ENCODE results near the gene CKAP2. TPM values are rescaled to one million over a fixed set of nuclear protein-coding genes. Genes with fewer than 3 reads are reported as not detected.

The CKAP2 gene
- total RNA-seq, 2 experiments from 2014 or later = 63.7 to 71.7 TPM

- H3K27ac Mint-ChIP-seq = no peak overlapping the region
- no peak overlapping the region for H3K4me3 Mint-ChIP-seq
- DNase-seq = no peak
- no peaks in the 10 kb centered on the region for H3K27me3 Mint-ChIP-seq
- ATAC-seq = no peak
- H3K4me1 Mint-ChIP-seq = peaks cover 20% of the 10 kb centered on the region
- no peaks in the 10 kb centered on the region for H3K9me3 Mint-ChIP-seq (ENCODE audit: low read depth)
- CTCF ChIA-PET = no interaction called here
- H3K36me3 Mint-ChIP-seq = peaks cover 14% of the 10 kb centered on the region
Observed at GRCh38 chr13:52446265-52446664, 9.0 kb upstream of the CKAP2 start.

GRCh38 chr13:52447354-52447753 is 7.9 kb upstream of the CKAP2 start:
- Mint-ChIP-seq H3K4me1 (peaks cover 22% of the 10 kb centered on the region), H3K27me3 (no peaks in the 10 kb centered on the region), H3K36me3 (peaks cover 10% of the 10 kb centered on the region), H3K4me3 (no peak overlapping the region), H3K9me3 (ENCODE audit: low read depth) (no peaks in the 10 kb centered on the region), H3K27ac (no peak overlapping the region)
- CTCF ChIA-PET = interaction anchor here (1.4 kb wide), 1 partner anchor 103 kb away, joined by 5 read pairs; no protein-coding TSS in a partner anchor
- DNase-seq = no peak
- no peak for ATAC-seq

- H3K9me3 Mint-ChIP-seq (ENCODE audit: low read depth) = no peaks in the 10 kb centered on the region
- no peak for DNase-seq
- H3K27ac Mint-ChIP-seq = no peak overlapping the region
- H3K4me3 Mint-ChIP-seq = no peak overlapping the region
- H3K4me1 Mint-ChIP-seq = peaks cover 23% of the 10 kb centered on the region
- peaks cover 9% of the 10 kb centered on the region for H3K36me3 Mint-ChIP-seq
- no peaks in the 10 kb centered on the region for H3K27me3 Mint-ChIP-seq
- ATAC-seq = no peak
- CTCF ChIA-PET = interaction anchor here (0.9 to 1.4 kb wide), 2 partner anchors 104 to 254 kb away, joined by 3 to 5 read pairs; no protein-coding TSS in a partner anchor
Observed at GRCh38 chr13:52447815-52448552, 7.3 kb upstream of the CKAP2 start.

- peak overlapping the region; percentile 93 for H3K27ac Mint-ChIP-seq
- peaks cover 37% of the 10 kb centered on the region for H3K4me1 Mint-ChIP-seq
- no peak for DNase-seq
- no peak for ATAC-seq
- H3K9me3 Mint-ChIP-seq (ENCODE audit: low read depth) = no peaks in the 10 kb centered on the region
- CTCF ChIA-PET = interaction anchor here (0.9 to 2.9 kb wide), 14 partner anchors 9 to 635 kb away, joined by 3 to 24 read pairs (median 11); partner anchors contain the start of genes ALG11 and SUGT1
- H3K4me3 Mint-ChIP-seq = peak overlapping the region; percentile 87
- H3K36me3 Mint-ChIP-seq = peaks cover 10% of the 10 kb centered on the region
- no peaks in the 10 kb centered on the region for H3K27me3 Mint-ChIP-seq
Observed at GRCh38 chr13:52449331-52450011, 5.8 kb upstream of the CKAP2 start.

- peaks cover 41% of the 10 kb centered on the region for H3K4me1 Mint-ChIP-seq
- H3K27ac Mint-ChIP-seq = peak within 1 kb of the TSS; percentile 93
- peak; percentile 83 for ATAC-seq
- DNase-seq = peak; percentile 95
- H3K27me3 Mint-ChIP-seq = peaks cover under 1% of the 10 kb centered on the region
- CTCF ChIA-PET = interaction anchor here (0.6 to 2.9 kb wide), 32 partner anchors 9 to 636 kb away, joined by 3 to 24 read pairs (median 6); partner anchors contain the start of genes ALG11, NEK5 and SUGT1
- peaks cover 10% of the 10 kb centered on the region for H3K36me3 Mint-ChIP-seq
- no peaks in the 10 kb centered on the region for H3K9me3 Mint-ChIP-seq (ENCODE audit: low read depth)
- H3K4me3 Mint-ChIP-seq = peak within 1 kb of the TSS; percentile 87
Observed at GRCh38 chr13:52450012-52450792, 5.1 kb upstream of the CKAP2 start, which contains the start of gene VPS36. Gene VPS36, minus strand, starts transcription at chr13:52450634. Its CDS starts 40 bp downstream, at chr13:52450594.

- peaks cover 12% of the 10 kb centered on the region for H3K36me3 Mint-ChIP-seq
- CTCF ChIA-PET = interaction anchor here (0.6 to 2.9 kb wide), 29 partner anchors 9 to 637 kb away, joined by 3 to 24 read pairs (median 7); partner anchors contain the start of genes ALG11, NEK5 and SUGT1
- peaks cover 2% of the 10 kb centered on the region for H3K27me3 Mint-ChIP-seq
- no peak for ATAC-seq
- DNase-seq = no peak
- peak overlapping the region; percentile 87 for H3K4me3 Mint-ChIP-seq
- H3K27ac Mint-ChIP-seq = peak overlapping the region; percentile 47
- H3K4me1 Mint-ChIP-seq = peaks cover 41% of the 10 kb centered on the region
- H3K9me3 Mint-ChIP-seq (ENCODE audit: low read depth) = no peaks in the 10 kb centered on the region
Observed at GRCh38 chr13:52450793-52451116, 4.5 kb upstream of the CKAP2 start.

- DNase-seq = no peak
- no peak for ATAC-seq
- Mint-ChIP-seq H3K27me3 (peaks cover 2% of the 10 kb centered on the region), H3K27ac (peak overlapping the region; percentile 47), H3K9me3 (ENCODE audit: low read depth) (no peaks in the 10 kb centered on the region), H3K4me3 (peak overlapping the region; percentile 87), H3K36me3 (peaks cover 12% of the 10 kb centered on the region), H3K4me1 (peaks cover 44% of the 10 kb centered on the region)
- CTCF ChIA-PET = interaction anchor here (0.6 to 2.9 kb wide), 28 partner anchors 8 to 637 kb away, joined by 3 to 24 read pairs (median 7); partner anchors contain the start of genes ALG11, NEK5 and SUGT1
Observed at GRCh38 chr13:52451135-52451804, 4.0 kb upstream of the CKAP2 start.

GRCh38 chr13:52452470-52452869 is 2.8 kb upstream of the CKAP2 start:
- CTCF ChIA-PET = interaction anchor here (0.6 kb wide), 1 partner anchor 1721 kb away, joined by 3 read pairs; no protein-coding TSS in a partner anchor
- ATAC-seq (no peak), DNase-seq (no peak)
- Mint-ChIP-seq H3K4me3 (no peak overlapping the region), H3K9me3 (ENCODE audit: low read depth) (no peaks in the 10 kb centered on the region), H3K36me3 (peaks cover 21% of the 10 kb centered on the region), H3K27ac (no peak overlapping the region), H3K4me1 (peaks cover 52% of the 10 kb centered on the region), H3K27me3 (peaks cover 2% of the 10 kb centered on the region)

- Mint-ChIP-seq H3K36me3 (peaks cover 25% of the 10 kb centered on the region), H3K27me3 (peaks cover 2% of the 10 kb centered on the region), H3K4me1 (peaks cover 53% of the 10 kb centered on the region), H3K27ac (peak overlapping the region; percentile 95), H3K9me3 (ENCODE audit: low read depth) (no peaks in the 10 kb centered on the region), H3K4me3 (peak overlapping the region; percentile 87)
- CTCF ChIA-PET = no interaction called here
- ATAC-seq = no peak
- peak; percentile 53 for DNase-seq
Observed at GRCh38 chr13:52454459-52454819, 839 bp upstream of the CKAP2 start.

- peaks cover 60% of the 10 kb centered on the region for H3K4me1 Mint-ChIP-seq
- CTCF ChIA-PET = no interaction called here
Observed at GRCh38 chr13:52455677-52456041, 381 bp downstream of the CKAP2 start.

GRCh38 chr13:52459668-52460067 is 4.4 kb downstream of the CKAP2 start:
- ATAC-seq = no peak
- Mint-ChIP-seq H3K27me3 (peaks cover 2% of the 10 kb centered on the region), H3K27ac (no peak overlapping the region), H3K9me3 (ENCODE audit: low read depth) (no peaks in the 10 kb centered on the region), H3K4me3 (no peak overlapping the region), H3K4me1 (peaks cover 64% of the 10 kb centered on the region), H3K36me3 (peaks cover 57% of the 10 kb centered on the region)
- DNase-seq = no peak
- CTCF ChIA-PET = interaction anchor here (2.4 kb wide), 1 partner anchor 9 kb away, joined by 10 read pairs; the partner anchor contains the start of gene VPS36

More at GRCh38 chr13:52455677-52456041, 381 bp downstream of the CKAP2 start:
- ATAC-seq (peak; percentile 48), DNase-seq (peak; percentile 84)
- Mint-ChIP-seq H3K36me3 (peaks cover 30% of the 10 kb centered on the region), H3K4me3 (peak overlapping the region; percentile 87), H3K27ac (peak overlapping the region; percentile 87), H3K9me3 (ENCODE audit: low read depth) (no peaks in the 10 kb centered on the region), H3K27me3 (peaks cover 2% of the 10 kb centered on the region)

- H3K4me1 Mint-ChIP-seq = peaks cover 58% of the 10 kb centered on the region
- H3K4me3 Mint-ChIP-seq = peak overlapping the region; percentile 7
- DNase-seq = peak; percentile 54
- H3K9me3 Mint-ChIP-seq (ENCODE audit: low read depth) = no peaks in the 10 kb centered on the region
- CTCF ChIA-PET = interaction anchor here (1.6 kb wide), 1 partner anchor 9 kb away, joined by 3 read pairs; no protein-coding TSS in a partner anchor
- H3K27me3 Mint-ChIP-seq = no peaks in the 10 kb centered on the region
- peaks cover 63% of the 10 kb centered on the region for H3K36me3 Mint-ChIP-seq
- peak; percentile 64 for ATAC-seq
- peak overlapping the region; percentile 74 for H3K27ac Mint-ChIP-seq
Observed at GRCh38 chr13:52461265-52461664, 6.0 kb downstream of the CKAP2 start.
